Esophagus muscularis mucosa (tissue), 3 donors: ENCODE data around the gene STK32B.

Experiments
- CTCF ChIP-seq, 3 experiments: fragments of 200-600 bp in 2 of 3; fragments of 450-650 bp in 1 of 3; sonication (generic) in 2 of 3; IDR thresholded peaks; one replicate each; pipeline ENCODE4 v1.5.1; 2017 to 2019; ENCODE audit warnings: antibody characterized with exemption in 3 of 3, mild to moderate bottlenecking in 2 of 3, moderate library complexity in 1 of 3
- POLR2A ChIP-seq: fragments of 450-650 bp; IDR thresholded peaks from one replicate; pipeline ENCODE4 v1.6.1; 2017; ENCODE audit warnings: antibody characterized with exemption, moderate library complexity, mild to moderate bottlenecking, low read depth
- POLR2AphosphoS5 ChIP-seq, 2 donors: sonication (generic); formaldehyde crosslinking; IDR thresholded peaks; one replicate each; pipeline ENCODE4 v1.6.1; 2017; ENCODE audit warnings: antibody characterized with exemption in 2 of 2

- TF ChIP-seq POLR2A (no peak), CTCF (IDR thresholded peaks at IDR 0.05) (no peak), POLR2AphosphoS5 (IDR thresholded peaks at IDR 0.05) (no peak)
Observed at GRCh38 chr4:5266991-5267390, 215.7 kb downstream of the STK32B start.
